HG03039 (cell line): ENCODE results near the gene USP21.
"Not testable (repeated sequence)": the region's sequence is repeated elsewhere in the genome, so short reads cannot be mapped to it uniquely, and the experiment has no call there.

Experiments used
- ATAC-seq: cut with Tn5 transposase; IDR thresholded peaks from one replicate; pipeline ENCODE4 v1.9.1; 2021; ENCODE audit warnings: mild to moderate bottlenecking, moderate library complexity; ENCODE audit not compliant: unreplicated experiment

The USP21 gene

GRCh38 chr1:161159087-161159912, at the start of gene USP21:
Gene USP21 (plus strand): TSS chr1:161159500. CDS start chr1:161160641, 1,141 bp downstream.
- ATAC-seq: peak; percentile 78

- ATAC-seq: no peak
These were observed 48.2 kb upstream of the USP21 start for GRCh38 chr1:161111117-161111516.

- ATAC-seq: no peak
These were observed 47.8 kb upstream of the USP21 start for GRCh38 chr1:161111527-161111926.

- no peak for ATAC-seq
These were observed 45.4 kb upstream of the USP21 start for GRCh38 chr1:161113915-161114314.

GRCh38 chr1:161114556-161114955, 44.7 kb upstream of the USP21 start:
- ATAC-seq: no peak

GRCh38 chr1:161115132-161115711, 44.1 kb upstream of the USP21 start:
- ATAC-seq: no peak

GRCh38 chr1:161115961-161116360, 43.3 kb upstream of the USP21 start:
- not testable (repeated sequence) for ATAC-seq

GRCh38 chr1:161117759-161118581, 41.3 kb upstream of the USP21 start, which contains the start of the genes NIT1 and PFDN2:
Gene NIT1 (plus strand): TSS chr1:161118105. CDS start chr1:161118177, 72 bp downstream.
Gene PFDN2 (minus strand): TSS chr1:161118037. CDS start chr1:161118026, 11 bp downstream.
- ATAC-seq: peak; percentile 75

- ATAC-seq: no peak
These were observed 40.0 kb upstream of the USP21 start for GRCh38 chr1:161119092-161119903.

- ATAC-seq: no peak
These were observed 38.2 kb upstream of the USP21 start for GRCh38 chr1:161121042-161121650.

- no peak for ATAC-seq
These were observed 37.5 kb upstream of the USP21 start for GRCh38 chr1:161121834-161122233.

GRCh38 chr1:161122967-161123366, 36.3 kb upstream of the USP21 start:
- ATAC-seq: no peak

- no peak for ATAC-seq
These were observed 31.7 kb upstream of the USP21 start for GRCh38 chr1:161127649-161128048.

- no peak for ATAC-seq
These were observed 30.5 kb upstream of the USP21 start for GRCh38 chr1:161128591-161129420.

GRCh38 chr1:161130266-161130665, 29.0 kb upstream of the USP21 start:
- ATAC-seq: no peak

GRCh38 chr1:161131523-161132409, 27.5 kb upstream of the USP21 start:
- no peak for ATAC-seq

GRCh38 chr1:161132410-161133219, 26.7 kb upstream of the USP21 start, which contains the start of gene DEDD:
Gene DEDD (minus strand): TSS chr1:161132667. CDS start chr1:161124462, 8,205 bp downstream.
- peak; percentile 89 for ATAC-seq
